T-helper 9 cell (primary cell): ENCODE data around the gene SSTR3.

Experiments used
- DNase-seq: peaks from one replicate; pipeline ENCODE4 v3.0.0-alpha.2; 2020

Gene SSTR3

DNA sequence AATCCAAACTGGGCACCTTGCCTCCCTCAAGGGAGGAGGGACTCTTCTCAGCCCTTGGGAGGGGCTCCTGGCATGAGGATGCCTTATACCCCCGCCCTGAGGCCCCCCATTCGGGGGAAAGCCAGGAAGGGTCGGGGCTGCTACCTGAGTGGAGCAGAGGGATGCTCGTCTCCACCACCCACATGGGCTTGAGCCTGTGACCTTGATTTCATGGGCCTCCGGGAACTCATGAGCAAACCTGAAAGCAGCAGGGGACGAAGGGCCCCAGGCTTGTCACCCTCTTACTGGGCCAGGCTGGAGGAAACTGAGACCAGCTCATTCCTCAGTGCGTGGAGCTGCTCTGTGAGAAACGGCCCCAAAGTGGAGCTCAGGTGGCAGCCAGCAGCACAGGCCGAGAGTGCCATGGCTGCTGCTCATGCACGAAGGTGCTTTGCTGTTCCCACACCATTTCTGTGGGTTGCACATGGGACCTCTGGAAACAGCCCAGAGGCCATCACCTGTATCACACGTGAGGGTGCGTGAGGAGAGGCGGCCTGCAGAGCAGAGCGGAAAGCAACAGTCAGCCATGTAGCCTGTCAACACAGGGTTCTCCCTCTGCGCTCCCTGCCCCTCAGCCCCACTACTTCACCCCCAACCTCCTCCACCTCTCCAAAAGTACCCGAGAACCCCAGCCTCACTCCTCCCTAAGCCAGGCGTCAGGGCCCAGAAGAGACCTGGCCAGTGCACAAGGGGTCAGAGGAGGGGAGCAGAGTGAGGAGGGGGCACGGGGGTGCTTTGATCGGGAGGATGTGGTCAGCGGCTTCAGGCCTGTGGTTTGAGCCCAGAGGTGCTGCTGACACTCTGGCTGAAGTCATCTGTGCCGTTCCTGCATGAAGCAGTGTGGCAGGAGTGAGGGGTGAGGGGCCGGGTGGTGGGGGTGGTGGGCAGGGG, 48.4 kb downstream of the SSTR3 start:
- DNase-seq, result no peak

DNA sequence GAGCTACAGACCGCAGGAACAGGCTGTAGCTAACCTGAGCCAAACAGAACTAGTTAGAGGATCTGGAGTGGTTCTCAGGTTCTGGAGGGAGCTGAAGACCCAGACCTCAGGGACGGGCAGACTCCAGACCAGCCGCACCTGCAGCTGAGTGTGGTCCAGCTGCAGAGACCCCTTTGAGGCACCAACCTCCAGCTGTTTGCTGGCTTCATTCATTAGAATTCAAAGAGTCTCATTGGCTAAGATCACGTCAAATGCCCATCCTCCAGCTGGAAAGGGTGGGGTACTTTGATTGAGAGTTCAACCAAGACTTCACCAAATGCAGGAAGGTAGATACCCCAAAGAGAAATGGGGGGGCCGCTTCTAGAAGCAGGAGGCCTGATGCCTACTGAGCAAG, 49.2 kb downstream of the SSTR3 start:
- DNase-seq, result no peak

DNA sequence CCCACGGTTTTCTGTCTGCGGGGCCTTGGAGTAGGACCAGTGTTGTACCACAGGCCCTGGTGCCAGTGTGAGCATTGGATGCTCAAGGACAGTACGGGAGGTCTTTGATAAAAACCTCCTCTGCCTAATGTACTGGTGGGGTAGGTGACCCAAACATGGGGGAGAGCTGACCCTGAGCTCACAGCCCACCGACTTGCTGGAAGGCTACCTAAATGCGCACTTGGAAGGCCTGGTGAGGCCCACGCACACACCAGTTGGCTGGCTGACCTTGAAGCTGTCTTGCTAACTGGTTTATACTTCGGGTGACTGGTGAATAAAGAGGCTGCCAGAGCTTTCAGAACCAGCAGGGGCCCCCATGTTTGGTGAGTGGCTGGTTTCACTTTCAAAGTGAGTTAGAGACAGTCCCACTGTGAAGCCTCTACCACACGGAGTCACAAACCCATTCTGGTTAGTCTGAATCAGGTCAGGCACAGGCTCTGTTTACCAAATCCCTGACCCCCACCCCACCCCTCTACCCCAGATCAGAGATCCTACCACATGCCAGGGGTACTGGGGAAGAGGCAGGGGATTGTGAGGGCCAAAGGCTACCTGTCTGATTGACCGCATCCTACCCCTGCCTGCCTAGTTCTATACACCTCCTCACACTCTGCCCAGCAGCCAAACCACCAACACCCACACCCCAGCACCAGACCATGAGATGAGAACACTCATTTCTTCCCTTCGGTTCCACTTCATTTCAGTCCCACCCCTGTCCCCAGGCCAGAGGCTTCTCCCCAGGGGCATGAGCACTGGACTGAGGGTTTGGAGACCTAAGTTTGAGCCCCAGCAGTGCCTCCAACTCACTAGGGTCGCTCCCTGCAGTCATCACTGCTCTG, 49.8 kb downstream of the SSTR3 start:
- DNase-seq, result peak; percentile 44

DNA sequence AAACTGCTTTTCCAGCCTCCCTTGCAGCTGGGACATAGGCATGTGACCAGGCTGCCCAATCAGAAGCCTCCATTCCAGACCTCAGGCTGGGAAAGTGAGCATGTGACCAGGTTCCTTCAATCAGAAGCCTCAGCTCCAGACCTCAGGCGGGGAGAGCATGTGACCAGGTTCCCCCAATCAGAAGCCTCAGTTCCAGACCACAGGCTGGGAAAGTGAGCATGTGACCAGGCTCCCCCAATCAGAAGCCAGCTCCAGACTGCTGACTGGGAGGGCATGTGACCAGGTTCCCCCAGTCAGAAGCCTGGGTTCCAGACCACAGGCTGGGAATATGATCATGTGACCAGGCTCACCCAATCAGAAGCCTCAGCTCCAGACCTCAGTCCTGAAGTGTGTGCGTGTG, 50.8 kb downstream of the SSTR3 start:
- no peak for DNase-seq

DNA sequence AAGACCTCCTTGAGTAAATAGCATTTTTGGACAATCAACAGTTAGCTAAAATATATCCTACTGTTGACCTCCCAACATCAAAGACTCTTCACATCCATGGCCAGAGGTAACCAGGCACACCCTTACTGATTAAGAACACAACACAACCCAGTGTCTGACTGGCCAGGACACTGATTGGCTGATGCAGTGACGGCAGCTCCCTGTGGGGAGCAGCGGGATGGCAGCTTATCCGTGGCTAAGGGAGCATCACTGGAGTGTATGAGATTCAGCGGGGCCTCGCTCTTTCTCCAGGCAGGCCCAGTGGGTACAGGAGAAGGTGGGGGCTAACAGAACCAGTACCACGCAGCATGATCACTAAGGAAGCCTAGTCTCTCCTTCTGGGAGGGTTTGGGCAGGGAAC, 52.2 kb downstream of the SSTR3 start:
- DNase-seq, result no peak

DNA sequence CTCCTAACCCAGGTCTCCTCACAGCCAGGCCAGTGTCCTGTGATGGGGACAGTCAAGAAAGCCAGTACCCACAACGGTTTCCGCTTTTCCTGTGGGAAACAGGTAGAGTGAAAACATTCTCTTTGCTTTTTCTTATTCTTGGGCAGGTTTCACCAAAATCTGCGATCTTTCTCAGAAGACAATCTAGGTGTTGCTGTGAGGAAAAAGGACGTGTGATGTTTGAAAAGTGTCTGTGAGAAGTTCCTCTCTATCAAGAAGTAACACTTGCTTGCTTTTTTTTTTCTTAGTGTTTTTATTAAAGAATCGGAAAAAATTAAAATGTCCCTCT, 53.4 kb downstream of the SSTR3 start:
- no peak for DNase-seq

DNA sequence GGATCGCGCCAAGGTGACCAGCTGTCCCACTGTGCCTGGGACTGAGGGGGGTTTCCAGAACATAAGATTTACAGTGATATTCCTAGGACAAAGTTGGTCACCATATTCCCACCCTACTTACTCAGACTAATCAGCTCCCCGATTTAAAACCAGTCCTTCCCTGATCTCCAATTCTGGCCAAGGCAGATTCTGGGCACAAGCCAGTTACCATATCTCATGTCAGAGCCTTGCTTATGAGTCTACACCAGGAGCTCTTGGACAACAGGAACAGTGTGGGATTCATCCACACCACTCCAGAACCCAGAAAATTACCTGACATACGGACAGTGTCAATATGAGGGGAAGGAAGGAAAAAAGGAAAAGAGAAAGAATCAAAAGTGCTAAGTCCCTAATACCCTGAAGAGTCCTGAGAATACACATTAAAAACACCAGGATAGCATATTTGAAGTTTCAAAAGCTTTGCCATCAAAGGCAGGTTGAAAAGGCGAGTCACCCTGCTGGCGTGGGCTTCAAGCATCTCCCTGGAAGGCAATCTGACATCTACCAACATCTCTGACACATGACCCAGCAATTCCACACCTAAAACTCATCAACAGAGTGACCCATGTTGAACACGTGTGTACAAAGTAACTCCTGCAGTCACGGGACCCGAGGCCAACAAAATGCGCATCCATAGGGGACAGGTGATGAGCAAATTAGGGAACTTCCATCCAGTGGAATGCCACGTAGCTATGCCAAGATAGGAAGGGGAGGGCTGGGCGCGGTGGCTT, 54.6 kb downstream of the SSTR3 start:
- no peak for DNase-seq

DNA sequence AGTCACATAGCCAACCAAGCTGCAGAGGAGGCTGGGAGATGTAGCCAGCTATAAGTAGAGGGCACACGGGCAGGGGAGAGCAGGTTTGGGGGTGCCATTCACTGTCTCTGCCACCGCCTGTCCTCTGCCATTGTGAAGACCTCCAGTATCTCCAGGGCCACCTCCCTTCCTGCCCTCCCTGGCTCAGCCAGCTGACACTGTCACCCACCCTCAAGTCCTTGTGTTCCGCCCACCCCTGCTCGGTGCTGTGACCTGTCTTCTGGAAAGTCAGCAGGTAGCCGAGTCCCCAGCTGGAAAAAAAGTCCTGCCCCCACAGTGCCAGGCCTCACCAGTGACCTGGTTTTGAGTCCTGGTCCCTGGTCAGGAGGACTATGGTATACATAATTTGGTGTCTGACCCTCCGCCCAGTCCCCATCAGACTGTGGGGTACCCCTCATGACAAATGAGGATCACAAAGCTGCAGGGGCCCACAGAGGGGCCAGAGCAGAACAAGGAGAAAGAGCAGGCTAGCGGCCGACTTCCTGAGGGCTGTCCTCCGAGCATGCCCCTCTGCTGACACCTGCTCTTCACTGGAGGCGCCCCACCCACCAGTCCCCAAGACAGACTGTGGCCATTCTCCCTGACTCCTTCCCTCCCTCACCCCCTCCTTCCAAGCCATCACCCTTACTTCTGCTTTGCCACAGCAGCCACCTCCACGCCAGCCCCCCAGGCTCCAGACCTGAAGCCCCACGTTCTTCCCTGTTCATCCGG, 55.4 kb downstream of the SSTR3 start:
- DNase-seq, result no peak

DNA sequence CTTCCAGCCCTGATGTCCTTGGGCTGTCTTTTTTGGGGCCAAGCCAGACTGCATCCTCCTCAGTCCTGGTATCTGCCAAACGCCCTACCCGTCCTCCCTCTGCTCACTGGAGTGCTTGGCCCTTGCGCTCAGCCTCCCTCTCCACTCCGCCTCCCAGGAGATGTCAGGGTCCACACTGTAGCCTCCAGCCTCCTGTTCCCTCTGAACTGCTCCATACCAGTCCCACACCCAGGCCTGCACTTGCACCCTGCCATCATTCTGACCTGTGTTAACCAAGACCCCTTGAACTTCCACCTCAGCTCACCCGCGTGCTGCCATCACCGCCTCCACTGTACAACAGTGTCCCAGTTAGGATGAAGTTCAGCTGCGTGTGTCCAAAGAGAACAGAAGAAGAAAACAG, 56.3 kb downstream of the SSTR3 start:
- DNase-seq, result no peak

DNA sequence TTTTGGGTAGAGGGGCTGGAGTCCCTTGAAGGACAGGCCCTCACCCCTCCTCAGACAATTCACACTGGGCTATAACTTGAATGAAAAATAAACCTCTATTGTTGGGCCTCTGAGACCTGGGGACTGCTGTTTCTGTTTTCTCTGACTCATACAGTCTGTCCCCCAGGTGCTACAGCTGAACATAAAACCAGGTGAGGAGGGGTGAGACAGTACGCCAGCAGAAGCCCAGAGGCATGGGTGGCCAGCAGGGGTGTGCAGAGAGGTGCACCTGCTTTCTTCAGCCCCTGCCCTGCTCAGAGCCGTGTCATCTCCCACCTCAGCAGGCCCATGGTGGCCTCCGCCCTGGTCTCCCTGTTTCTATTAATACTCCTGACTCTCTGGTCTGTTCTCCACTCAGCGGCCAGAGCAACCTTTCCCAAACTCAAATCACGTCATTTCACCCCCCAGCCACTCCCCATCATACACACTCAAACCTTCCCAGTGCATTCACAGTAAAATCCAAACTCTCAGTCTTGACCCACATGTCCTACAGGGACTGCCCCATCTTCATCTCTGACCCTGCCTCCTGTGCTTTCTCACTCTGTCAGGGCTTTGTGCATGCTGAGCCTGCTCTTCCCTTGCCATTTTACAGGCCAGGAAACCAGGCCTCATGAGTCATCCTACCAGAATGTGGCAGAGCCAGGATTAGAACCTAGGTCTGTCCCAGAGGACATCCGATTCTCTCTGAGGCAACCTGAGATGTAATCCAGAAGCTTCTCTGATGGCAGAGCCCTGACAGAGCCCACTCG, 57.2 kb downstream of the SSTR3 start:
- no peak for DNase-seq
